HG03025 (cell line): ENCODE data around the gene ABCA13.
"Not testable (repeated sequence)": the region's sequence is repeated elsewhere in the genome, so short reads cannot be mapped to it uniquely, and the experiment has no call there.

ENCODE experiments used
- ATAC-seq: cut with Tn5 transposase; IDR thresholded peaks from one replicate; pipeline ENCODE4 v1.9.1; 2021; ENCODE audit warnings: mild to moderate bottlenecking, moderate library complexity; ENCODE audit not compliant: unreplicated experiment, low FRiP score

The ABCA13 gene

DNA sequence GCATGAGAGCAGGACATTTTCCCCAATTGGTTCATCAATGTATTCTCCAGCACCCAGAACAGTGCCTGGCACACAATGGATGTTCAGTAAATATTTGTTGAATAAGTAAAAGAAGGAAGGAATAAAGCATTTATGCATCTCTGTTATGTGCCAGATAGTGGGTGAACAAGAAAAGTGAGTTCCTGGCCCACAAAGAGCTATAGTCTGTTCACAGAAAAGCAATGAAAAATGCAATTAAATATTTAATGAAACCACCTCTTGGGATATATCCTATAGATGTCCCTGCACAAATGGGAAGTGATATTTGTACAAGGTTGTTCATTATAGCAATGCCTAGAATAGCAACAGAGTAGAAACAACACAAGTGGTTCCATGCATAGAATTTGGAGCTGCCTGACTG, 2.1 kb downstream of the ABCA13 start:
- ATAC-seq: no peak

GRCh38 chr7:48173756-48174382, 2.6 kb downstream of the ABCA13 start:
- no peak for ATAC-seq

- ATAC-seq: no peak
Measured at GRCh38 chr7:48175019-48175418, 3.8 kb downstream of the ABCA13 start.

DNA sequence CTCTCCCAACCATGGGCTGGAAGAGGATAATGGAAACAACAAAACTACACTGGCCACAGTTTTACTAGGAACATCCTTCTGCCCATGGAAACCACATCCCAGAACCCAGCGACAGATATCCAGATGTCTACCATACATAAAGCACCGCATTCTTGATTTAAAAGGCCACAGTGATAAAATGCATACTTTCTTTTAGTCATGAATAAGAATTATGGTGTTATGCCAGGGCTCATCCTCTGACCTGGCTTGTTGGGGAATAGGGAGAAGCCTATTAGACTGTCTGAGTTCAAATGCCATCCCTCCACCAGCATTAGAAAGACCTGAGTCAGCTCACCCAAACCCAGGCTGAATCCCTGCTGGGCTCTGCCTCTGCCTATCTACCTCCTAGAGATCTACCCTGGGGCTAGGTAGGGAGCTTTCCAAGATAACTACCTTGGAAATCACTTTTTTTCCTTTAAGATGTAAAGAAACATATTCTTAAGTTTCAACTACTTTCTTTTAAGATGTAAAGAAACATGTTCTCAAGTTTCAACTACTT, 5.2 kb downstream of the ABCA13 start:
- ATAC-seq: no peak

DNA sequence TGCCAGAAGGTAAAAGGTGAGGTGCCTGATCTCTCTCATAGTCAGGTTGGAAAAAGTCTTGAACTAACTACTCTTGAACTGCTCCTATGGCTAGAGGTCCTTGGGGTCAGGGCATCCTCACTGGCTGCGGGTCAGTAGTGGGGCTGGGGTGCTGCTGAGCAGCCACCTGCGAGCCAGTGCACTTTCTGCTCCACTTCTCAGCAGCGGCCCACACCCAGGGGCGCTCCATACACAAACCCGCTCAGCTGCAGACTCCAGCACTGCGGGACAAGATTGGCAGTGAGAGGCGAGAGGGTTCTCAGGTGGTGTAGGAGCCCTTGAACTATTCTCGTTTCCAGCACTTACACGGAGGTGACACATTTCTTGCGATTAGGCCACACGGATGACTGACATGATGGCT, 6.0 kb downstream of the ABCA13 start:
- no peak for ATAC-seq

- ATAC-seq: no peak
Measured at GRCh38 chr7:48179496-48180030, 8.3 kb downstream of the ABCA13 start.

DNA sequence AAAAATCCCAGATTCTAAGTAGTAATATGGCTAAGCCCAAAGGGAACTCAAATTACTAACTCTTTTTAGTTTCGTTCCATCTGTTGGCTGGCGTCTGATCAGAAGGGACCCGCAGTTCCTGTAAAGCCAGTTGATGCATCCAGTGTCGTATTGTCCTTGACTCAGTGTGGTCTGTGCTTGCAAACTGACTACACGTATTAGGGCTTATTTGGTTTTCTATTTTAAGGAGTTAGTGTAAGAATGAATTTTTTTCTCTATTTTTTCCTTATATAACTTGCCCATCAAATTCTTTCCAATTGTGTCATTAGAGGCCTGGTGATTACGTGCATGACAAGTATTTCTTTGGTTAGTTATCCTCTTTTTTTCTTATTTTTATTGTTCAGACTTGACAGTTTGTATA, 9.7 kb downstream of the ABCA13 start:
- ATAC-seq: no peak

GRCh38 chr7:48182718-48183369, 11.6 kb downstream of the ABCA13 start:
- ATAC-seq: no peak

- ATAC-seq: no peak
Measured at GRCh38 chr7:48183370-48183743, 12.1 kb downstream of the ABCA13 start.

GRCh38 chr7:48183965-48184364, 12.7 kb downstream of the ABCA13 start:
- no peak for ATAC-seq

- no peak for ATAC-seq
Measured at GRCh38 chr7:48188776-48189520, 17.7 kb downstream of the ABCA13 start.

DNA sequence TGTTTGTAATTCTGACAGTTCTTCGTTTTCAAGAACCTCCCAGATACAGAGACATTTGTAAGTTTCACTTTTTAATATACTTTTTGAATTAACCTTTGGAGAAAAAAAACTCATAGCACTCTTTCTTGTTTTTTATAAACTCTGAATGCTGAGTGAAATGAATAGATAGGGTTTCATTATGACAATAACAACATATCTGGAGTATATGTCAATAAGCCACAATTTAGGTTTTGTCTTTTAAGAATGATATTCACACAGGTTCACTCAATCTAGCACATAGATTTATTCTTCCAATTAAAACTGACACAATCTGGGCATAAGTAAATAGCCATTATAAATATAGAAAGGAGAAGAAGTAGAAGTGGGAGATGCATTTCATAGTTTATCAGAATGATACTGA, 21.7 kb downstream of the ABCA13 start:
- no peak for ATAC-seq

DNA sequence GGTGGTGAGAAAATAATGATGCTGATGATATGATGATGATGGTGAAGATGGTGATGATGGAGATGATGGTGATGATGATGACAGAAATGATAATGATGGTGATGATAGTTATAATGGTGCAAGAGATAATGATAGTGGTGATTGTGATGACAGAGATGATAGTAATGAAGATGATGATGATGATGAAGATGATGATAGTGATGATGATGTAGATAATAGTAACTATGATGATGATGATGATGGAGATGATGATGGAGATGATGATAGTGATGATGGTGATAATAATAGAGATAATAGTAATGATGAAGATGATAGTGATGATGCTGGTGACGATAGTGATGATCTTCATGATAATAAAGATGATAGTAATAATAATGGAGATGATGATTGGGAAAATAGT, 22.2 kb downstream of the ABCA13 start:
- no peak for ATAC-seq

DNA sequence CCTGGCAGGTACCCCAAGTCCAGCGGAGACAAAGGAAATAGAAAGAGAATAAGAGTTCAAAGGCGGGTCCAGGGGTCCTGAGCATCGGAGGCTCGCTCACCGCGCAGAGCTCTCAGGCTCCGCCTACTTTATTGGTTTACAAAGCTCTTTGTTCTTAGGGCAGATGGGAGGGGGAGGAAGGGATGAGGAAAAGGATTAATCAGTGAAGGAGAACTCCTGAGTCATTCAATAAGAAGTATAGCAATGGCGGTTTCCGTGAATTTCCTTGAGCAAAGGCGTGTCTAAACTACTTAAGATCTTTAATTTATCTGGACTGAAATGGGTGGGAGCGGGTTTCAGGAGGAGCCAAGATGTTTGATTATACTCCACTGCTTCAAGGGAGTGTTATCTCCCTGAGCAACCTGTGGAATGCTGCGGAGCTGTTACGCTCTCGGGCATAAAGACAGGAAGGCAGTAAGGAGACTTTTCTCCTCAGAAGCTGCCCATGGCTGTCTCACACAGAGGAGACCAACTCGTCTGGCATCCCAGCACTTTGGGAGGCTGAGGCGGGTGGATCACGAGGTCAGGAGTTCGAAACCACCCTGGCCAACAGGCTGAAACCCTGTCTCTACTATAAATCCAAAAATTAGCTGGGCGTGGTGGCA, 29.8 kb downstream of the ABCA13 start:
- ATAC-seq: not testable (repeated sequence)

GRCh38 chr7:48202916-48203315, 31.7 kb downstream of the ABCA13 start:
- ATAC-seq: not testable (repeated sequence)

DNA sequence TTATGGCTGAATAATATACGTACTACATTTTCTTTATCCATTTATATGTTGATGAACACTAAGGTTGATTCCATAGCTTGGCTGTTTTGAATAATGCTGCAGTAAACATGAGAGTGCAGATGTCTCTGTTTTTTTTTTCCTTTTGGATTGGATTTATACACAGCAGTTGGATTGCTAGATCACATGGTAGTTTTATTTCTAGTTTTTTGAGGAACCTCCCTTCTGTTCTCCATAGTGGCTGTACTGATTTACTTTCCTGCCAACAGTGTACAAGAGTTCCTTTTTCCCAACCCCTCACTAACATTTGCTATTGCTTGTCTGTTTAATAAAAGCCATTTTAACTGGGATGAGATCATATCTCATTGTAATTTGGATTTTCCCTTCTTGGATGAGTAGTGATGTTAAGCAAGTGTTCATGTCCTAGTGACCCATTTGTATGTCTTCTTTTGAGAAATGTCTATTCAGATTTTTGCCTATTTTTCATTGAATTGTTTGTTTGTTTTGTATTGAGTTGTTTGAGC, 36.0 kb downstream of the ABCA13 start:
- ATAC-seq: no peak

GRCh38 chr7:48209004-48209600, 37.8 kb downstream of the ABCA13 start:
- no peak for ATAC-seq

DNA sequence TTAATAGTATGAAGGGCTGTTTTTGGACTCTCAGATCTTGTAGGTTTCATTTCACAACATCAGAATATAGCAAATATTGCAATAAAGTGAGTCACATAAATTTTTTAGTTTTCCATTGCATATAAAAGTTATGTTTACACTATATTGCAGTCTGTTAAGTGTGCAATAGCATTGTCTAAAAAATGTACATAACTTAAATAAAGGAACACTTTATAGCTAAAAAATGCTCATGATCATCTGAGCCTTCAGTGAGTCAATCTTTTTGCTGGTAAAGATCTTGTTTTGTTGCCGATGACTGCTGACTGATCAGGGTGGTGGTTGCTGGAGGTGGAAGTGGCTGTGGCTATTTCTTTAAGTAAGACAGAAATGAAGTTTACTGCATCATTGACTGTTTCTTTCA, 42.0 kb downstream of the ABCA13 start:
- ATAC-seq: no peak

GRCh38 chr7:48217266-48217665, 46.0 kb downstream of the ABCA13 start:
- ATAC-seq: no peak

GRCh38 chr7:48217753-48218152, 46.5 kb downstream of the ABCA13 start:
- no peak for ATAC-seq
